Activated naive CD4-positive, alpha-beta T cell treated with anti-CD3 and anti-CD28 coated beads, Interleukin-2, amount 50 U/mL, for 72 hours (primary cell): ENCODE results near the gene PSMA7. TPM values are rescaled to one million over a fixed set of nuclear protein-coding genes. Genes with fewer than 3 reads are reported as not detected.
A peak's percentile ranks its signal among the peaks of the same experiment; 100 is the strongest.

Experiments
- ATAC-seq, 2 donors: fragments of 150-1000 bp; cut with Tn5 transposase; 2 replicates each; pipeline ENCODE4 v1.10.0; 2021; ENCODE audit warnings: mild to moderate bottlenecking in 2 of 2, moderate library complexity in 2 of 2
- DNase-seq, 2 donors: peaks; one replicate each; pipeline ENCODE4 v3.0.0; 2021 to 2022; ENCODE audit warnings: low spot score in 2 of 2
- H3K27ac Mint-ChIP-seq, 2 donors: one replicate each; pipeline ENCODE4 v1.8.0; 2022; ENCODE audit warnings: mild to moderate bottlenecking in 2 of 2, mixed read lengths in 2 of 2
- H3K36me3 Mint-ChIP-seq, 2 donors: one replicate each; pipeline ENCODE4 v1.8.0; 2022; ENCODE audit warnings: mixed read lengths in 2 of 2
- H3K9me3 Mint-ChIP-seq, 2 donors: one replicate each; pipeline ENCODE4 v1.8.0; 2022; ENCODE audit warnings: mixed read lengths in 2 of 2
- total RNA-seq, 2 donors: library from RNA; stranded (reverse); gene quantifications; one replicate each; pipeline ENCODE4 v1.2.3, GENCODE V29; 2022

PSMA7 gene
- total RNA-seq, 2 donors from 2014 or later, result 253 to 333 TPM

DNA sequence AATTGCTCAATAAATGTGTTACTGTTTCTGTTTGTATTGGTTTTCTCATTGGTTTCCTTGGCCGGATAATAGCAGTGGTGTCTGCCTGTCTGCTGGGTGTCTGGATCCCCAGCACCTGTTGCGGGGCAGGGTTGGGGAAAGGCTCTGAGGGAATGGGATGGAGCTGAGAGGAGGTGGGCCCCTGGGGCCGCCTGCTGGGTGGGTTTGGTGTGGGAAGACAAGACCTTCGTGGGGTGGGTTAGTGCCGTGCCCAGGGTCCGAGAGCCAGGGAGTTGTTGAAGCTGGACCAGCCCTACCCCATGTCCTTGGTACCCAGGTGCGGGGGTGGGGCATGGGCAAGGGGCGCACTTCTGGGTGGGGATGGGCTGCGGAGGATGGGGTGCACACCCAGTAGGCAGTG lies 4.3 kb upstream of the PSMA7 start:
- Mint-ChIP-seq H3K36me3 (peaks cover 8 to 11% of the 10 kb centered on the region in 2 donors), H3K27ac (no peak overlapping the region), H3K9me3 (no peaks in the 10 kb centered on the region)
- DNase-seq (no peak), ATAC-seq (no peak)

DNA sequence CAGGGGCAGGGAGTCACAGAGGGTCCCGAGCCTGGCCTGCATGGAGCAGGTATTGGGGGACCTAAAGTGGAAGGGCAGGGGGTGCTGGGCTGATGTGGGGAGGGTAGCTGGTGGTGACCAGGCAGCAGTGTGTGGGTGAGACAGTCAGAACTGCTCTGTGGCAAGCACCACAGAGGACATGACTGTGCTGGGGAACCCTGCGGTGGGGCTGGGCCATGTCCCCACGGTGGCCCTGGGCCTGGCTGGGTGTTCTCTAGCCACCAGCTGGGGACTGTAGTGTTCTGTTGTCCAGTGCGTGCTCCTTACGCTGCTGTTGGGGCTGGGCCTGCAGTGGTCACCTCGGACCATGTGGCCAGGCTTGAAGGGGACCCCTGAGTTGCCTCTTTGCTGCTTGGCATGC lies 3.9 kb upstream of the PSMA7 start:
- no peak for ATAC-seq
- Mint-ChIP-seq H3K36me3 (peaks cover 7 to 13% of the 10 kb centered on the region in 2 donors), H3K9me3 (no peaks in the 10 kb centered on the region), H3K27ac (no peak overlapping the region)
- DNase-seq, result no peak

DNA sequence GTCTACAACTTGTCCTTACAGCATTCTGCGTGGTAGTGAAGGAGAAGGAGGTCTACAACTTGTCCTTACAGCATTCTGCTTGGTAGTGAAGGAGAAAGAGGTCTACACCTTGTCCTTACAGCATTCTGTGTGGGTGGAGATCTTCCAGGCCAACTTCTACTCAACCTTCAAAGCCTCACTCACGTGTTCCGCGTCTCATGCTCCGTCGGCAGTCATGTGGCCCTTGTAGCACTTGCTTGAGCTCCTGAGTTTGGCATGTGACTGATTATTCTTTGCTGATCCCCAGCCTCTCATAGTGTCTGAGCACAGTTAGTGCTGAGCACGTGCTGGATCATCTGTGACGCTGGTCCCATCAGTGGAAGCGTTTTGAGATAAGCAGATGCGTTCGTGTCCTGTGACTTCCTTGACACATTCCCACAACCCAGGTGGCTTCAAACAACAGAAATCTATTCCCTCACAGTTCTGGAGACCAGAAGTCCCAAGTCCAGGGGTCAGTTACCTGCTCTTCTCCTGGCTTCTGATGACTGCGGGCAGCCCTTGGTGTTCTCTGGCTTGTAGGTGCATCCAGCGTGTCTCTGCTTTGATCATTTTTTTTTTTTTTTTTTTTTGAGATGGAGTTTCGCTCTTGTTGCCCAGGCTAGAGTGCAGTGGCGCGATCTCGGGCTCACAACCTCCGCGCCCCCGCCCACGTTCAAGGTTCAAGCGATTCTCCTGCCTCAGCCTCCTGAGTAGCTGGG lies 3.0 kb upstream of the PSMA7 start:
- H3K36me3 Mint-ChIP-seq, result peaks cover 6 to 22% of the 10 kb centered on the region in 2 donors
- no peak overlapping the region for H3K27ac Mint-ChIP-seq
- no peaks in the 10 kb centered on the region for H3K9me3 Mint-ChIP-seq
- no peak for ATAC-seq
- DNase-seq, result no peak

DNA sequence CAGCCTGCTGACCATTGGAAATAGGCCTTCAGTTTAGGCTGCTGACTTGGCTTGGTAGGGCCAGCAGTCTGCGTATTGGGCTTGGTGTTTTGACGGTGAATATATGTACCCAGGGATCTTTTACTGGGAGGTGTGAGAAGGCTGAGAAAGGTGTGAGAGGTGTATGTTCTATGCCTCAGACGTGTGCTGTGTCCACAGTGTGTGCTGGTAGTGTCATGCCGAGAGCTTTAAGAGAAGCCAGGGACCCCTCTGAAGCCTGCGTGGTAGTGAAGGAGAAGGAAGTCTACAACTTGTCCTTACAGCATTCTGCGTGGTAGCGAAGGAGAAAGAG lies 2.5 kb upstream of the PSMA7 start:
- ATAC-seq (no peak), DNase-seq (no peak)
- H3K36me3 Mint-ChIP-seq, result peaks cover 9 to 26% of the 10 kb centered on the region in 2 donors
- H3K9me3 Mint-ChIP-seq, result no peaks in the 10 kb centered on the region
- no peak overlapping the region for H3K27ac Mint-ChIP-seq

DNA sequence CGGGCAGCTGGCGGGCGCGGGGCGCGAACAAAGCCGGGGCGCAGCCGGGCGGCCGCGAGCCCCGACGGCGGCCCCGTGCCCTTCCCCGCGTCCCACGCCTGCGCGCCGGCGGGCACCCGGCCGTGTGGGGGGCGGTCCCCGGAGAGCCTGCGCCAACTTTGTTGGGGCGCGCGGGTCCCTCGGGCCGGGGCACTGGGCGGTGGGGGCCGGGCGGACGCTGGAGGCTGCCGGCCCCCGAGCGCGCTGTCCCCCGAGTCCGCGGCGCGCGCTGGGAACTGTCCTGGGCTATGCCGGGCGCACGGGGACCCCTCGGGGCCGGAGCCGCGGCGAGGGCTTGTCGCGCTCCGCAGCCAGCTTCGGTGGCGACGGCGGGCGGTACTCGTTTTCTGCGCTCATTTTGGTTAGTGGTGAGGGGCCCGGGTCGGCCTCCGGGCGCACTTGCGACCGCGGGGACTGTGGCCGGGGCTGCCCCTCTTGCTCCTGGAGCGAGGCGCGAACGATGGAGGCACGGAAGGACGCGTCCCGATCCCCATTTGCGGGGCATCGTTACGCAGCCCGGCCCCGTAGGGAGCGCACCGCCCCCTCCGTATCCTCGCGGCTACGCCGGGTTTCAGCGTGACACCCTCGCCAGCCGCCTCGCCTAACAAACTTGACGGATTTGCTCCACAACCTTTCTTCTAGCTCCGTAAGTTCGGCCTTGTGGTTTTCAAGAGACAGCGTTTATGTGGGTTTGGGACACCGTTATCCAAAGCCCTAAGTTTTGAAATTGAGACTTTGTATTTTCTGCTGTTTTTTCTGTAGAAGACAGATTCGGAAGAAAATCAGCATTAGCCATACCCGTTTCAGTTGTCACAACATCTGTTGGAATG lies 997 bp upstream of the PSMA7 start:
- DNase-seq (peak; percentile 74 to 80), ATAC-seq (peak; percentile 49 to 53)
- Mint-ChIP-seq H3K9me3 (no peaks in the 10 kb centered on the region), H3K36me3 (peaks cover 16 to 33% of the 10 kb centered on the region in 2 donors), H3K27ac (peak overlapping the region; percentile 76 to 90)

DNA sequence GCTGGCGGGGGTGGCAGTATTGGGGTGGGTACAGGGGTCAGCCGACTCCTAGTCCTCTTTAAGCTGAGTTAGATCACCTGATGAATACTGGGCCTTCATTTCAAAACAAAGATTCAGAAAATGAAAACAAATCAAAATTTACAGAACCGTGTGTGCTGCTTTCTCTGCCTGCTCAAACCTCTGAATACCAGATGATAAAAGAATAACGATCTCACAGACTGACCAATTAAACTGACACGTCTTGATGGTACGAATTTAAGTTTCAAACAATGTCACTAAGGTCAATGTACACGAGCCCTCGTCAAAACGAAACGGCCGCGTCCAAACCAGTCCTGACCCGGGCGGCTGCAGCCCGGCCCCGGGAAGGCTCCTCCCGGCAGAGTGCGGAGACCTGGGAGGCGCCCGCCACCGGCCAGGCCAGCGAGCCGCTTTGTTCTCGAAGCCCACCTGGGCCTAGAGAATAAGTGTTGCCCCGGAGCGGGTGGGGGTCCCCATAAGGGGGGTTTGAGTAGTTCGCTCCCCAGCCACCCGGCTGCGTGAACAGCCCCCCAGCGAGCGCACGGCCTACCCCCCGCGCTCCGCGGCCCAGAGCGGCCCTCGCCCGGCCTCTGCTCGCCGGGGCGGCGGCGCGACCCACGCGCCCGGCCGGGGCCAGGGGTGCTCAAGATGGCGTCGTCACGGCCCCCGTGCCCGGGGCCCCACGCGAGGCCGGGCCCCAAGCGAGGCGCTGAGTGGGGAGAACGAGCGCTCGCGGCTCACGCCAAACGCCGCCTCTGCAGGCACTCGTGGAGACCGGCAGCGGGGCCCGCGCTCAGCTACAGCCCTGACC lies 728 bp downstream of the PSMA7 start:
- no peaks in the 10 kb centered on the region for H3K9me3 Mint-ChIP-seq
- ATAC-seq, result peak in 1 of 2 donors; percentile 2
- peak overlapping the region; percentile 91 to 97 for H3K27ac Mint-ChIP-seq
- DNase-seq, result peak in 1 of 2 donors; percentile 21
- H3K36me3 Mint-ChIP-seq, result peaks cover 16 to 42% of the 10 kb centered on the region in 2 donors

DNA sequence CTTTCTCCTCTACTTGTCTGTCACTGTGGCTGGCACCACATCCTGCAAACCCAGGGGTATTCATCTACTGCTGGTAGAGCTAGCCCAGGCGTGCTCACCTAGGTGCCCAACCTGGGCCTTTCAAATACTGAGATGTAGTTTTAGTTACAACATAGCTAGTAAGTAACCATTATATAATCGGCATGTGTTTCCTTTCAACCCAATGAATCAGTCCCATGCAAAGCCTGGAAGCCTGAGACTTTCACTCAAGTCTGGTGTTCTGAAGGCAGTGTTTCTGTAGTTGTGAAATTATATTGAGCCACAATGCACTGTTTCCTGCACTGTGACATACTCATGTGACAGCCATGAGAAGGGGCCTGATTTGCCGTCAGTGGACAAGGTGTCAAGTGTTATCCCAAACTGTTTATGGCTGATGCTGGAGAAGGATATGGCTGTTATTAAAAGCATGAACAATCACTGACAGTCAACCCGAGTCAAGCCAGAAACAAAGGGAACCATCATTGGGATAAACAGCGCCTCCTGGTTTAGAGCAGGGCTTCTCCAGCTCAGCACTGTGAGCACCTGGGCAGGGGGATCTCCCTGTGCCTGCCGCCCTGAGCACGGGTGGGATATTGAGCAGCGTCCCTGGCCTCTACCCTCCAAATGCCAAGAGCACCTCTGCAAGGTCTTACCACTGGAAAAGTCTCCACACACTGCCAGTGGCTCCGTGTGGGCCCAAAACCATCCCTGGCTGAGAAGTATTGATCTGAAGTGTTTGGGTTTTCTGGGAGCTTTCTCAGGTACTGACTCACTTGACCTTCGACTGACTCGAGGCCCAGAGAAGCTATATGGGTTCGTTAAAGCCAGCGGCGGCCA lies 1.6 kb downstream of the PSMA7 start:
- H3K9me3 Mint-ChIP-seq, result no peaks in the 10 kb centered on the region
- DNase-seq (no peak), ATAC-seq (peak in 1 of 2 donors; percentile 43)
- H3K36me3 Mint-ChIP-seq, result peaks cover 16 to 42% of the 10 kb centered on the region in 2 donors
- H3K27ac Mint-ChIP-seq, result peak overlapping the region; percentile 91 to 97

DNA sequence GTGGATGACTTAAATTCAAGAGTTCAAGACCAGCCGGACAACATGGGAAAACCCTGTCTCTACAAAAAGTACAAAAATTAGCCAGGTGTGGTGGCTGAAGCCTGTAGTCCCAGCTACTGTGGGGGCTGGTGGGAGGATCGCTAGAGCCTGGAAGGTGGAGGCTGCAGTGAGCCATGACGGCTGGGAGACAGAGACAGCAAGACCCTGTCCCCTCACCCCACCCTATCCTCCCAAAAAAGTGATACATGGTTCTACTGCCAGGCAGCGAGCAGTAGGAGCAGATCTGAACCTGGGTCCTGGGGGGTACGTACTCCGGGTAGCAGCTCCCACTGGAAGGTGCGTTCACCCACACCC lies 2.2 kb downstream of the PSMA7 start:
- DNase-seq (no peak), ATAC-seq (no peak)
- peak overlapping the region; percentile 77 to 91 for H3K27ac Mint-ChIP-seq
- H3K9me3 Mint-ChIP-seq, result no peaks in the 10 kb centered on the region
- peaks cover 16 to 42% of the 10 kb centered on the region in 2 donors for H3K36me3 Mint-ChIP-seq

DNA sequence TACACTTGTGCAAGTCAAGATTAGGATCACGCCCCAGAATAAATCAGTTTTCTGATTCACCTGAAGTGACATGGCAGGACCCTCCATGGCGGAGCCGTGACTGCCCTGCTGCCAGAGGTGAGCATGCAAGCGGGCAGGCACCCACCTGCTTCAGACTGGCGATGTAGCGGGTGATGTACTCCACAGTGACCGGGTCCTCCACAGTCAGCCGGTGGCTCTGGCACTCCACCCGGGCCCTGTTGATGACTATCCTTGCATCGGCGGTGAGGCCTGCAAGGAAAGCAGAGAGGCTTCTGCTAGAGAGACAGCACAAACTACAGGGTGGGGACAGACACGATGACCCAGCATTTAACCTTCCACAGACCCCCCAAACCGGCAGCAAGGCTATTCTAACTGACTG lies 3.6 kb downstream of the PSMA7 start:
- DNase-seq (no peak), ATAC-seq (no peak)
- Mint-ChIP-seq H3K27ac (peak overlapping the region in 1 of 2 donors; percentile 77), H3K36me3 (peaks cover 16 to 36% of the 10 kb centered on the region in 2 donors), H3K9me3 (no peaks in the 10 kb centered on the region)

DNA sequence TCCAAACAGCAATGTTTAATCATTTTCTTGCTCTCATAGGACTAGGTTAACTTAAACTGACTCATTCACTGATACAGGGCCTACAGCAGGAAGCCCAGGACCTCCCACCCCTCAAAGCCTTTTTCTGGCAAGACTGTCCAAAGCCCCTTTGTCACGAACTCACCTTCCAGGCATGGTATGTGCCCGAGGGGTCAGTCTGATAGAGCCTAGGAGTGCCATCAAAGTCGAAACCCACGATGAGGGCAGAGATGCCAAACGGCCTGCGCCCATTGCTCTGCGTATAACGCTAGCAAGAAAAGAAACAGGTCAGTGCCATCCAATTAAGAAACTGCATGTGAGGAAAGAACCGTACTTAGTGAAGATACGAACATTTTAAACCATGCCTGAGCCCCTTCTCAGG lies 4.3 kb downstream of the PSMA7 start:
- Mint-ChIP-seq H3K27ac (peak overlapping the region in 1 of 2 donors; percentile 65), H3K9me3 (no peaks in the 10 kb centered on the region), H3K36me3 (peaks cover 20 to 31% of the 10 kb centered on the region in 2 donors)
- no peak for ATAC-seq
- no peak for DNase-seq

DNA sequence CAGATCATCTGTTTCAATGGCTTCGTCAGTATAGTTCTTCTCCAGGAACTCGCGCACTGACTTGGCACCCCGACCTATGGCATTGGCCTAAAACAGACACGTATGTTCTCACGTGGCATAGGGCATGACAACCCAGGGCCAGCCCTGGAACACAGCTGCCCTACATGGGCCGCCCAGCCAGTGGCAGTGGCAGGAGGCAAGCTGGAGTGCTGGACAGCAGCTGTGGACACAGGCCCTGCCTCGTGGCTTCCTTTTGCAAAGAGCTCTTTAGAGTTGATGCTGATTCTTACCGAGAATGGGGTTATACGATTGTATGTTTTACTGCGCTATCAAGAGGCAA lies 5.0 kb downstream of the PSMA7 start:
- H3K27ac Mint-ChIP-seq, result peak overlapping the region; percentile 8 to 85
- peaks cover 21 to 31% of the 10 kb centered on the region in 2 donors for H3K36me3 Mint-ChIP-seq
- ATAC-seq, result no peak
- no peak for DNase-seq
- H3K9me3 Mint-ChIP-seq, result no peaks in the 10 kb centered on the region

DNA sequence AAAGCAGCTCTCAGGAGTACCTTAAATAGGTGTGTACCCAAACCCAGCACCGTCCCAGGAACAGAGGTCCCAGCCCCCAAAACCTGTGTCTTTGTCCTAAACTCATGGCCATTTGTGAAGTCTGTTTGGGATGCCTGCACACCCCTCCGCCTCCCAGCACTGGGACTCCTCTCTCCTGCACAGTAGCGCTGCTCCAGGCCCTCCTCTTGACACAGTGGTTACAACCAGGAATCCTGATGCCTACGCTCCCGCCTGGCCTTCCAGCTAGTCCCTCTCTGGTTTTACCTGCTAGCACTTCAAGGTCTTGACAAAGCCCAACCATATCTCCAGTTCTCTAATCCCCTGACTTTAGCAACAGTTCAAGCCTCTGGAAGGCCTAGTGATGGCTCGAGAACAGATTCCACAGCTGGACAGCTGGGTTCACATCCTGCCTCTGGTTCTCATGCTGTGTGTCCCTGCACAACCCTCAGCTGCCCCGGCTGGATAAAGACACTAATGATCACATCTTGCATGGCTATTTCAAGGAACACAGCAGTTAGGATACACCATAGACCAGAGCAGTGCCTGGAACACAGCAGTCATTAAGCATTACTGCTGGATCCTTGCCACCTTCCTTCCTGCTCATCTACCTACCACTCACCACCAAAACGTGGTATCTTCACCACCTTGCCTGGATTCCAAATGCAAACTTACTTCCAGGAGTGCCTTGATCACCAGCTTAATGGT lies 5.6 kb downstream of the PSMA7 start:
- peaks cover 21 to 31% of the 10 kb centered on the region in 2 donors for H3K36me3 Mint-ChIP-seq
- DNase-seq (no peak), ATAC-seq (no peak)
- H3K27ac Mint-ChIP-seq, result peak overlapping the region; percentile 8 to 40
- H3K9me3 Mint-ChIP-seq, result no peaks in the 10 kb centered on the region

DNA sequence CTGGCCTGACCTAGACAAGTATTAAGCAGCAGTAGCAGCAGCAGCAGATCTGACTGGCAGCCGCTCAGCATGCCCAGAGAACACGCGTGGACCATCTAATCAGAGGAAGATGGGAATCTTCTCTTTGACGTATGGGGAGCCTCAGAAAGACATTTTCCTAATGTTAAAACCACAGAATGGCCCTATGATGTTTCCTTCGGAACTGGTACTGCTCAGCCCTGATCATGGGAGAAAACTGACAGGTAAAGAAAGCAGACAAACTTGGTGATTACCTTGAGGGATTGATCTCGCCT lies 6.2 kb downstream of the PSMA7 start:
- Mint-ChIP-seq H3K27ac (peak overlapping the region; percentile 8 to 52), H3K9me3 (no peaks in the 10 kb centered on the region), H3K36me3 (peaks cover 22 to 28% of the 10 kb centered on the region in 2 donors)
- no peak for ATAC-seq
- no peak for DNase-seq

DNA sequence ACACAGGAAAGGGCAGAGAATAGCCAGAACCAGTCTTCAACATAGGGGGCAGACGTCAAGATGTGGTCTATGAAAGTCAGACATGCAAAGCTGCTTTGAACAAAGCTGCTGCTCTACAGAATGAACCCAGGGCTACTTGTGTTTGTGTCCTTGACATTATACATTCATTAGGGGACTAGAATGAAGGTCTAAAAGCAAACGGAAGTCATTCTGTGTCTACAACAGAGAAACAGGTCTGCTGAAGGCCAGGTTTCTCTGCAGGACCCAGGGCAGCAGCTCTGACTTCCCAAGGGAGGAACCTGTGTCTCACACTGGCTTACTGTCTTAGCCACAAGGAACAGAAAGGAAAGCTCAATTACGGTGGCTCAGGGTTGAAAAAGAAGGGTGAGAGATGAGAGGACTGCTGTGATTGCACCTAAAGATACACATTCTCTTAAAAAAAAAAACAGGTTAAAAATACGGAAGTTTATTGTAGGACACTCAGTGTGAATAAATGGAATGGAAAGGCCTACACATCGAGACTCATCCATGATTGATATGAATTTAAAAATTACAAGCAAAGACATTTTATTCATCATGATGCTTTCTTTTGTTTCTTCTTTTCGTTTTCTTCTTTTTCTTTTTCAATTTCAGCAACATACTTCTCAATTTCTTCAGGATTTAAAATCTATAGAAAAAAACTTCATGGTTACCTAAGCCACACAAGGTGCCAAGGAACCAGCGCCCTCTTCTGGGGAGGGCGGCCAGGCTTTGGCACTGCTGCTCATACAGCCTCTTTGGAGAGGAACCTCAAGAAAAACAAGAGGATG lies 6.7 kb downstream of the PSMA7 start:
- peaks cover 22 to 23% of the 10 kb centered on the region in 2 donors for H3K36me3 Mint-ChIP-seq
- DNase-seq (peak in 1 of 2 donors; percentile 68), ATAC-seq (peak; percentile 45 to 63)
- H3K9me3 Mint-ChIP-seq, result no peaks in the 10 kb centered on the region
- peak overlapping the region; percentile 8 to 52 for H3K27ac Mint-ChIP-seq
